GM10266 (cell line): Measurements from ENCODE around the gene LUZP2.

Source experiments
- DNase-seq: peaks from one replicate; pipeline ENCODE4 v3.0.0; 2012; ENCODE audit errors: extremely low spot score
- CTCF ChIP-seq: IDR thresholded peaks from 2 replicates; pipeline ENCODE4 v1.5.1; 2012; ENCODE audit warnings: mild to moderate bottlenecking, low read depth; ENCODE audit not compliant: control insufficient read depth, insufficient read depth; ENCODE audit errors: missing control alignments

Gene LUZP2

GRCh38 chr11:24734742-24735237 lies 237.9 kb downstream of the LUZP2 start:
- DNase-seq = no peak
- no peak for TF ChIP-seq CTCF

GRCh38 chr11:24738972-24739371 lies 242.1 kb downstream of the LUZP2 start:
- no peak for TF ChIP-seq CTCF
- no peak for DNase-seq

GRCh38 chr11:24739637-24740036 lies 242.8 kb downstream of the LUZP2 start:
- DNase-seq = no peak
- TF ChIP-seq CTCF = no peak

GRCh38 chr11:24747275-24748251 lies 250.7 kb downstream of the LUZP2 start:
- TF ChIP-seq CTCF = no peak
- DNase-seq = no peak

GRCh38 chr11:24748261-24748660 lies 251.4 kb downstream of the LUZP2 start:
- no peak for TF ChIP-seq CTCF
- no peak for DNase-seq

GRCh38 chr11:24754406-24754805 lies 257.6 kb downstream of the LUZP2 start:
- no peak for TF ChIP-seq CTCF
- DNase-seq = no peak

- TF ChIP-seq CTCF = no peak
- no peak for DNase-seq
Observed at GRCh38 chr11:24755260-24755839, 258.5 kb downstream of the LUZP2 start.
